Stimulated activated CD8-positive, alpha-beta memory T cell treated with anti-CD3 and anti-CD28 coated beads, Interleukin-15, amount 100 ng/mL, for 48 hours (primary cell): ENCODE results near the gene COG2.
A peak's percentile ranks its signal among the peaks of the same experiment; 100 is the strongest.
"Not testable (repeated sequence)": the region's sequence is repeated elsewhere in the genome, so short reads cannot be mapped to it uniquely, and the experiment has no call there.

Experiments
- DNase-seq, 2 donors: peaks; one replicate each; pipeline ENCODE4 v3.0.0-alpha.2; 2020; ENCODE audit warnings: low read depth in 2 of 2

COG2 gene

DNA sequence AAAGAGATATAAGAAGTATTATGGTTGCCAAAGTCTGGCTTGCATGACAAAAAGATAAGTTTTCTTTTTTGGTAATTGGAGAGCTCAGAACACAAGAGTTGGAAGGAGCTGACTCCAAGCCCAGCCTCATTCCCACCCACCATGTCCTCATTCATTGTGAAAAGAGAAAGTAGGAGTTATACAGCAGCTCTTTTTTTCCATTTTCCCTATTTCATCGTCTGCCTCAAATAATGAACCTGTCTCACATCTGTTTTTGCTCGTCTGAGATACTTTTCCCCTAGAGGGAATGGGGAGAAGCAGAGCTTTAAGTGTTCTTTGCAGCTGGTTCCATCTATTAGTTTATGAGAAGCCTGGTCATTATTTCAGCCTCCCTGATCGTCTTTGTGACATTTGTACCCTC lies 36.9 kb downstream of the COG2 start:
- no peak for DNase-seq

DNA sequence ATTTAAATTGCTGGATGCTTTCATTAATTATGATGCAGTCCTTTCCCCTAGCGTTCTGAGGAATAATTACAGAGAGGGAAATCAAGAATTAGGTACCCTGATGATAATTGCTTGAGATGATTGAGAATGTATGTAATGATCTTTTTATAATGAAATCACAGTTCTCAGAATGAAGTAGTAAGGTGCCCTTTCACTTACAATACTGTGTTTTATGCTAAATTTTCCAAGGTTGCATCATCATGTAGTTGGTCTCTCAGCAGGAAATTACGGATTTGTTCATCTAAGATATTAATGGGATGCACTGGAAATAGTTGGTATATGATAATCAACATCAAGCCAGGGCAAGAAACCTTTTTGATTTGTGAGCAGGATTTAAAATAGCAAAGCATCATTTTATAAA lies 37.5 kb downstream of the COG2 start:
- no peak for DNase-seq

DNA sequence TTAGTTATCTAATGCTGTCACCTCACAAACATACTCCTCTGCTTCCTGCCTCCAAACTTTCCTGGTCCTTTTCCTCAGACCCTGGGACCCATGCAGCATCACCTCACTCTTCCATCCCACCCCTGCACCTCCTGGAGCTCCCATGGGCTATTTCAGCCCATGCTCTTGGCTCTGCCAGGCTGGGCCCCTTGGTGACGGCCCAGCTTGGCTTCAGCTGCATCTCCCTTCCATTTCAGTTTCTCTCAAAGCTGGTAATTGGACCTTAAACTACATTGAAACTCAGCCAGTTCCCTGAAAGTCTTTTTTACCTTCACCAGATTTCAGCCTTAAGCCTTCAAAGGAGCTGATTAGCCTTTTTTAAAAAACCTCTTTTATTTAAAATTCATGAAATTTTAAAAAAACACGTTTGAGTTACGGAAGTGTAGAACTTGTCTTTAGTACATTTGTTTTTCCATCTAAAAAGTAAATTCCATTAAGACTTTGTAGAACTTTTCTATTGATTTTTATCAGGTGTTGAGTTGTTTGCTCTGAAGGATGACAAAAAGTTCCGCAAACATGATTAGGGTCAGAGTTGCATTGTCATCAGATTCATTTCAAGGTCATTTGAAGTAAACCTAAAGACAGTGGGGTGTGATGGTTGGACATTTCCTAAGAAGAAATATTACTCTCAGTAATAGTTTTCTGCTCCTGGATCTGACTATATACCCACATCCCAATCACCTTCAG lies 38.2 kb downstream of the COG2 start:
- no peak for DNase-seq

DNA sequence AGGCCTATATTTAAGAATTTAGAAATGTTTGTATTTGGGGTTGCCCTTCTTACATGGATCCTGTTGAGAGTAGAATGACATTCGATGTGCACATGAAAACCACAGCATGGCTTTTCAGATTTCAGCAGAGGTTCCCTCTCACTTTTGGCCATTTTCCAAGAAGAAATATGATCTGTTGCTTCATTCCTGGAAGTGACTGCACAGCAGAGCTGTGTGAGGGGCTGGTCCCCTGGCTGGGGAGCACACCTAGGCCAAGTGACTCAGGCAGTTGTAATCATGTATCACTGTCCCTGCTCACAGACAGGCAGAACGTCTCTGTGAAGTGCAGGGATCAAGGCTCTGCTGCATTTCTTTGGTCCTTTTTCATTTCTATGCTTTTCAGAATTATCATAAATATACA lies 39.3 kb downstream of the COG2 start:
- peak in 1 of 2 donors; percentile 4 for DNase-seq

DNA sequence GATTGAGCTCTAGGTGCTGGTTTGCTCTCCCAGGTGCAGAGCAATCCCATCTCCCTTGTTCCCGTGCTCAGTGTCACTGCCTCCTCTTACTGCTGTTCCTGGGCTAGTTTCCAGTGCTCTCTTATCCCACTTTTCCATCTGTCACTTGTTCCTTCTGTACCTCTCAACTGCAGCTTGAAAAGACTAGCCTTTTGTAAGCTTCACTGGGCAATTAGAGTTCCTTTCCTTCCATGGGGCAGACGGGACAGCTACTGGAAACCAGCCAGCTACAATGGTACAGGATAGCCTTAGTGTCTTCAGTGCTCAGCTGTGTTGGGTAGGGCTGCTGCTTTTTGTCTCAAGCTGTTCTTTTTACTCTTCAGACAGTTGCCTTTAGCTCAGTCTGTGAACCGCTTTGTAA lies 40.0 kb downstream of the COG2 start:
- no peak for DNase-seq

DNA sequence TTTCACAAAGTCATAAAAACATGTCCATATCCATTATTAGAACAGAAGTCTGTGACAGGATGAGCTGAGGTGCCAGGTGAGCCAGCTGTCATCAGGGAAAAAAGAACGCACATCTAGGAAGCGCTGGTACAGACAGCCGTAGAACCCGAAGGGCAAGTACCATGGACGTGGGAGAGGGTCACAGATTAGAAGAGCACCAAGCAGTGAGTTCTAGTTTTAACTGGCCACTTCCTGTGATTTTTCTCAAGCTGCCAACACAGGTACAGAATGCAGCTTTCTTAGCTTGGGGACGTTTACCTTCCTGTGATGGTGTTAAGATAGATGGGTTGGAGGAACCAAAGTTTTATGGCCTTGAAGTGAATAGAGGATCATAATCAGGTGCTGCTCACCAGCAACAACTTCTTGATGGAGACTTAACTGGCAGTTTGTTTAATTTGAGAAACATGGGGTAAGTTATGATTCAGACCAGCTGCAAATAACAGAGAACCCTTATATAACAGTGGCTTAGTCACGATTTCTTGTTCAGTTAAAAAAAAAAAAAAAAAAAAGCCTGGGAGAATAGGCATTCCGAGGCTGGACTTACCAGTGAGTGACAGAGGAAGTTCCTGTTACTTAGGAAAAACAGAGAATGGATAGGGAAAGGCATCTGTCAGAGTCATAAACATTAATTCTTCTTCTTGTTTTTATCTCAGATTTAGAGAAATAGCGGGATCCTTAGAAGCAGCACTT lies 40.8 kb downstream of the COG2 start:
- DNase-seq = no peak

DNA sequence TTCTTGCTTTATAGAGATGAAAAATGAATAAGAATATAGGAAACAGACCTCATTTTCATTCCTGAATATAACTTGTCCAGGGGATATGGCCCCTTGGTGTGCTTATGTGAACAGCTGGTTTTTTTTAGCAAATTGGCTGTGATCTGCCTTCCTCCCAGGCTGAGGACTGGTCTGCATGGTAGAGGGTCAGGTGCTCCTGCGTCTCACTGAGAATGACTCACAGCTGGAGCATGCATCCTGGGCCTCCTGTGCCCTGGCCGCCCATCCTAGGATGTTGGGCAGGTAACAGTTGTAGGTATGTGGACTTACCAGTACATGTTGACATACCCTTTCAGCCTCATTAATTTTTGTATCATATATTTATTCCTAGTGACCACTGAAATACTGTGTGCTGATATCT lies 41.9 kb downstream of the COG2 start:
- DNase-seq = no peak

DNA sequence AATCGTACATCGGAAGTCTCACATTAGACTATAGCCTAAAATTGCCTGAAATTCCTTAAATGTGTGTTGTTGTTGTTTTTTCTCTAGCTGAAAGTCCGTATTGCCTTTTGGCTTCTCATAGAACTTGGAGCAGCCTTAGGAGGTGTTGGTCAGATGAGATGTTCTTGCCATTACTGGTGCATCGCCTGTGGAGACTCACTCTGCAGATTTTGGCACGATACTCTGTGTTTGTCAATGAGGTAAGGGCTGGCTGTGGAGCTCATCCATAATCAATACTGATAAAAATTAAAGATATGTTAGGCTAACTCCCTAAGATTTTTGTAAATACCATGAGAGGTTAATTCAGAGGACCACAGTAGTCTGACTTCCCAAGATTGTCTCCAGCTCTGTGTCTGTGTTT lies 42.7 kb downstream of the COG2 start:
- DNase-seq = no peak

DNA sequence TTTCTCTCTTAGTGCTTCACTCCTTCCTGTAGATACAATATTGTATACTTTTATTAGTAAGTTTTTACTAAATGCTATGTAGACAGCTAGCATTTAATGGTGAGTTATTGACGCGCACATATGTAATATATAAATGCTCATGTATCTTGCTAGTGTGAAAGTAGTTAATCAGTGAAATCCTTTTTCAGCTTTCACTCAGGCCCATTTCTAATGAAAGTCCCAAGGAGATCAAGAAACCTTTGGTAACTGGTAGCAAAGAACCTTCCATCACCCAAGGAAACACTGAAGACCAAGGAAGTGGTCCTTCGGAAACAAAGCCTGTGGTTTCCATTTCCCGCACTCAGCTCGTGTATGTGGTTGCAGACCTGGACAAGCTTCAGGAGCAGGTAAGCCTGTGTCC lies 44.5 kb downstream of the COG2 start:
- DNase-seq = no peak

DNA sequence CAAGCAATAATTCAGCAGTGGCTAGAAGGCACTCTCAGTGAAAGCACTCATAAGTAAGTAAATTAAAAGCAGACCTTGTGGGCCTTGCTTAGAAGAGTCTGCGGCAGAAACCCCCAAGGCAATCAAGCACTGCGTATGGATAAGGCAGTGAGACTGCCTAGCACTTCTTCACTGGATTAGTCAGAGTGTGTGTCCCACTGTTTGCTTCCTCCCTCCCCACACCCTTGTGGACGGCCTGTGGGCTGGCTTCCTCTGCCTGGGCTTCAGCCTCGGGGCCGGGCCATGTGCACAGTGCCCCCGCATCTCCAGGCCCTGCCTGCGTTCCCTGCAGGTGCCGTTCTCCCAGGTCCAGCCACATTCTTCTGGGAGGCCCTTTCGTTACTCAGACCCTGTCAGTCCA lies 47.8 kb downstream of the COG2 start:
- no peak for DNase-seq

DNA sequence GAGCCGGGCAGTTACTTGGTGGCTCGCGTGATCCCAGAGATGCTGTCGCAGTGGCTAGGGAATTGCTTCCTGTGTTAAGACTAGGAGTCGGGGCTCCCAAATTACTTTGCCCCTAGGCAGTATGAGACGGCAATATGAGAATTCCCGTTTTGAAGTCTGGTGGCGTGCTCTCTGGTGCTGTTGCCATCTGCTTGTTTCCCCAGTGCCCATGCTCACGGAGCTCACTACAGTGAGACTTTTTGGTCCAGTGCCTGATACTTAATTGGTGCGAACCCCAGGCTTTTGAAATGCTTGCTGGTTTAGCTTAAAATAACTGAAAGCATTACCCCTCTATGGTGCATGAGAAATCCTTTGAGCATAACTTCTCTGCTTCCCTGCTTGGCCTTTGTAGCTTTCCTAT lies 49.3 kb downstream of the COG2 start:
- no peak for DNase-seq

DNA sequence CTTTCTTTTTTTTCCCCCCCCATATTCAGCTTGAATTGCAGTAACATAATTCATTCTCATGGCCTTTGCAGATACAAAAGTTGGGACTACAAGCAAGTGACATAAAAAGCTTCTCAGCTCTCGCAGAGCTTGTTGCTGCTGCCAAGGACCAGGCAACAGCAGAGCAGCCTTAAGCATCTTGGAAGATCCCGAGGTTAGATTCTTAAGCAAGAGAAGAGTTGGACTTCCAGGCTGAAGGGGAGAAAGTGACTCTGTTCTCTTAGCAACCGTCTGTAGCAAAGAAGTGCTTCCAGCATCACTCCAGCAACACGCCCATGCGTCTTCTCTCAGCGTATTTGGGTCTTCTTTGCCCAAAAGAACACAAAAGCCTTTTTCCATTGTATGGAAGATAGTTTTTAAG lies 50.9 kb downstream of the COG2 start:
- DNase-seq = no peak

DNA sequence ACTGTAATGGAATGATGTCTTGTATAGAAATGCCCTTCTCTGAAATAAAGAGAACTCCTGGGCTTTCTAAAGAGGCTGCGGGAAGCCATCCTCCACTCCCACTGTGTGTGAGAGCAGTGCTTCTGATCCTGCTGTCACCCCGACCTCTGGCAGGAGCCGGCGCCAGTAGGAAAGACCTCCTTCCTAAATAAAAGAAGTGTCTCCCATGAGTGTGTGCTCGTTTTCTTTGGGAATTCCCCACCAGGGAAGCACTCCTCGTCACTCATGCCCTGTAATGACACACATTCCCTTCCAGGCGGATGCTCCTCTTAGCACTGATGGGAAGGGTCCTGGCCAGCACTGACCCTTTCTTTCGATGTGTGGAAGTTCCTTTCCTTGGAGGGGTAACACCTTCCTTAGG lies 51.5 kb downstream of the COG2 start:
- no peak for DNase-seq

DNA sequence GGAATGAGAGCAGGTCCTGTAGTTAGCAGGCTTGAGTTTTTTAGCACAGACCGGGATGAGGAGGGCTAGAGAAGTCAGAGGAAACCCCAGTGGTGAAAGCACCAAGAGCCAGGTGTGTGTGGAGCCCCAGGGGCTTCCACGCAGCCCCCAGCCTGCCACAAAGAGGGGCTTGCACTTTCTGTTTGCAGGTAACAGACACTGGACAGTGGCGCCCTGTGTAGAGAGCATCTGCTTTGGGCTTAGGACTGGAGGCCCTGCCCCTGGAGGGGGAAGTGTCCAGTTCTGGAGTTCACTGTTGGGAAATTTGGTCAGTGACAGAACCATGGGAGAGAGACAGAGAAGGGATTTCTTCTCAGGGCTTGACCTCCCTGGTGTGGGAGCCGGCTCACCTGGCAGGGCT lies 52.2 kb downstream of the COG2 start:
- no peak for DNase-seq

DNA sequence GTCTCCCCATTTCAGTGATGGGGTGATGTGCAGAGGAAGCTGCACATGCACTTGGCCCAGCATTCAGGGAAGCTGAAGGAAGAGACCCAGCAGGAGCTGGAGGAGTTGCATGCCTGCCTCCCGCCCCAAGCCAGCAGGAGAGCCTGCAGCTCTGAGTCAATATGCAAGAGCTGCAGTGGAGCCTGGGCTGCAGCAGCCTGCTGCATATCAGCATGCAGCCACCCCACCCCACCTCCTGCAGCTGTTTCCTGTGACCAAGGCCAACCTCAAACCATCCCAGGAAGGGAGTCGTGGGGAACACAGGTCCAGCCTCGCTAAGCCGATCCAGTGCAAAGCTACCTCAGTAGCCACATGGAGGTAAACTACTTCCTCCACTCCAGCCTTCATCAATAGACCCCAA lies 52.7 kb downstream of the COG2 start:
- no peak for DNase-seq

DNA sequence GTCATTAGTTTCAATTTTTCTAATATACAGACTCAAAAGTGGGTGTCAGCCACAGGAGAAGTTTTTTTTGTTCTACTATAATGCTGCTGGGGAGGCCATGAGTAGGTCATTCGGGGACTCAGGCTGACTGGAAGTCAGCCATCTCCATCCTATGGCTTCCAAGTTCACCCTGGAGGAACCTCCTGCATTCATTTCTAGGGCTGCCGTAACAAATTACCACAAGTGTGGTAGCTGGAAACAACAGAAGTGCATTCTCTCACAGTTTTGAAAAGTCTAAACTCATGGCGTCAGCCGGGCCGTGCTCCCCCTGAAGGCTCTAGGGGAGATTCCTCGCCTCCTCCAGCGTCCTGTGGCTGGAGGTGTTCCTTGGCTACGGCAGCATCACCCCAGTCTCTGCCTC lies 53.9 kb downstream of the COG2 start:
- no peak for DNase-seq

DNA sequence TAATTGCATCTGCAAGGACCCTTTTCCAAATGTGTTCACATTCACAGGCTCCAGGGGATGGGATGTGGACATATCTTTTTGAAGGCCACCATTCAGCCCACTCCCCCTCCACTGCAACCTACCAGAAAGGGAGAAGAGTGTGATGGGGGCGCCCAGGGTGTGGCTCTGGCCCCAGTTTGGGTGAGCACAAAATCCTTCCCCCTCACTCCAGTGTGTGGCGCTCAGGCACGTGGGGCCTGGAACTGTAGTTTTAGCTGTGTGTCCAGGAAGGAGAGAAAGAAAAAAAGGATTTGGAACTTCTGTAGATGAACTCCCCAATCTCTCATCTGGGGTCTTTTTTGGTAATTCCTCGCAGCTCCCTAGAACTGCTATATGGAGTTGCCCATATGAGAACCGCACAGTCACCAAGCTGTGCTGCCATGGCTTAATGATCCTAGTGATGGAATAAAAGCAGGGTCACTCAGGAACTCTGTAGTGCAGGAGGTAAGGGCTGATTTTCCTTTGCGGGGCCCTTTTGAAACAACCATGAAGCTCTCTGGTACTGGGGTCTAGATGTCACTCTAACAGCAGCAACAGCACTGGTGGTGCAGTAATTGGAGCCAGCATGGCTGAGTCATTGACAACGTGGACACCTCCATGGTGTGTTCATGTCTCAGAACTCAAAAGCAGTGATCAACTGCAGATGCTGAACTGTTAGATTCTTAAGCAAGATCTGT lies 54.6 kb downstream of the COG2 start:
- DNase-seq = no peak

DNA sequence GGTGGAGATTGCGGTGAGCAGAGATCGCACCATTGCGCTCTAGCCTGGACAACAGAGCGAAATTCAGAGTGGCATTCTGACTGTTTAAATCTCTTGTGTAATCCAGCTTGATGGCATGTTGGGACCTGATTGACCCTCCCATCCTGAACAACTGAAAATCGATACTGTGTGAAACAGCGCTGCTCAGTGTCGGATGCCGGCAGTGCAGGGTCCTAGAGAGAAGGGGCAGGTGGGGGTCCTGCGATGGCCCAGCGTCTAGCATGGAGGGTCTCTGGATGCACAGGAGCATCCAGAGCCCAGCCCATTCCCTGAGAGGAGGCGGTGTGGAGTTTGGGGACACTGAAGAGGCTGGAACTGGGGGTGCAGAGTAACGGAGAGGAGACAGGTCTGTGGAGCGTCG lies 55.8 kb downstream of the COG2 start:
- no peak for DNase-seq

DNA sequence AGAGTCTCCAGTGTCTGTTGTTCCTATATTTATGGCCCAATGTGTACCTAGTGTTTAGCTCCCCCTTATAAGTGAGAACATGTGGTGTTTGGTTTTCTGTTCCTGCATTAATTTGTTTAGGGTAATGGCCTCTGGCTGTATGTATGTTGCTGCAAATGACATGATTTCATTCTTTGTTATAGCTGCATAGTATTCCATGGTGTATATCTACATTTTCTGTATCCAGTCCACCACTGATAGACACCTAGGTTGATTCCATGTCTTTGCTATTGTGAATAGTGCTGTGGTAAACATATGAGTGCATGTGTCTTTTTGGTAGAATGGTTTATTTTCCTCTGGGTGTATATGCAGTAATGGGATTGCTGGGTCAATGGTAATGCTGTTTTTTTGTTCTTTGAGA lies 56.7 kb downstream of the COG2 start:
- DNase-seq = not testable (repeated sequence)

DNA sequence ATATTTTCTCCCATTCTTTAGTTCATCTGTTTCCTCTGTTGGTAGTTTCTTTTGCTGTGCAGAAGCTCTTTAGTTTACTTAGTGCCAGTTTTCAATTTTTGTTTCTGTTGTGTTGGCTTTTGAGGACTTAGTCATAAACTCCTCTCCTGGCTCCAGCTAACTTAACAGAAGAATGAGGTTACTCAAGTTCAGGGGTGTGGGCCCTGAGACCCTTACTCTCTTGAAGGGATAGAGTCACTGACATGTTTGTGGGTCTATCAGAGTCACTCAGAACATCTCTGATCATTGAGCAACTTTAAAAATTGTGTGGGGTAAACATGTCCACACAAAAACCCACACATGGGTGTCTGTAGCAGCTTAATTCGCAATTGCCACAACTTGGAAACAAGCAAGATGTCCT lies 57.4 kb downstream of the COG2 start:
- DNase-seq = no peak

DNA sequence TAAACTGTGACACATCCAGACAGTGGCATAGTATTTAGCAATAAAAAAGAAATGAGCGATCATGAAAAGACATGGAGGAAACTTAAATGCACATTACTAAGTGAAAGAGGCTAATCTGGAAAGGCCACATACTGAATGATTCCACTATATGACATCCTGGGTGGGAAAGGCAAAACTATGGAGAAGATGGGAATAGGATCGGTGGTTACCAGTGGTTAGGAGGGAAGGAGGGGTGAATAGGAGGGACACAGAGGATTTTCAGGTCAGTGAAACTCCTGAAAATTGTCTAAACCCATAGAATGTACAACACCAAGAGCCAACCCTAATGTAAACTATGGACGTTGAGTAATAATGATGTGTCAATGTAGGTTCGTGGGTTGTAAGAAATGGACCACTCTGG lies 57.9 kb downstream of the COG2 start:
- DNase-seq = no peak

DNA sequence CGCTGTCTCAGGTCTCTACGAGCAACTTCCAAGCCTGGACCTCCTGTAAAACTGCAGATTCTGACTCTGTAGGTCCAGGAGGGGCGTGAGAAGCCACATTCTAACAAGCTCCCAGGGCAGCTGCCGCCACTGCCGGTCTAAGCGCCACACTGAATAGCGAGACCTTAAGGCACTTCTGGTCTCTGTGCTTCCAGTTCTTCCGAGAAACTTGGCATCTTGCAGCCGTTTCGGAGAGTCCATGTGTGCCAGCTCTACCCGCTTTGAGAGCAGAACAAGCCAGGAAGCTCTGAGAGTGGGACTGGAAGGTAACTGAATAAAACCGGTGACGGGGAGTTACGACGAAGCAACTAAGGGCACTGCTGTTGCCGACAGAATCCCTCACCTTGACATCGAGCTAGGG lies 59.2 kb downstream of the COG2 start:
- no peak for DNase-seq
